Muscle of back (tissue), 11 donors: ENCODE measurements around the gene SMTNL2. TPM values are rescaled to one million over a fixed set of nuclear protein-coding genes. Genes with fewer than 3 reads are reported as not detected.

ENCODE experiments used
- DNase-seq, 3 donors: peaks; one replicate each; pipeline versions ENCODE4 v3.0.0 to v3.0.0-alpha.2; 2013
- polyA plus RNA-seq, 10 donors: library from polyadenylated mRNA; unstranded; fragments of 120-200 nt; gene quantifications; one replicate each; pipeline ENCODE4 v1.2.1, GENCODE V29; 2013; ENCODE audit not compliant: insufficient read length in 10 of 10

The SMTNL2 gene
- polyA plus RNA-seq, 10 donors: 45.2 to 166 (median 110) TPM

GRCh38 chr17:4544135-4544950 lies 40.0 kb upstream of the SMTNL2 start:
- no peak for DNase-seq

DNA sequence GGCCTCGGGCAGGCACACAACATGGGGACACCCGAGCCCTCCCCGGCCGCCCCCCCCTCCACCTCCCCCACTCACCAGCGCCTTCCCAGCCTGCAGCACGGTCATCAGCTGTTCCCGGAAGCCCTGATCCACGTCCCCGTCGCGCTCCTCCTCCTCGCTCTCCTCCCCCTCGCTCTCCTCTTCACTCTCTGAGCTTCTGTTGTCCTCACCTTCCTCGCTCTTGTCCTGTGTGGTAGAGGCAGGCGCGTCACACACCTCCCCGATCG lies 39.4 kb upstream of the SMTNL2 start:
- no peak for DNase-seq

DNA sequence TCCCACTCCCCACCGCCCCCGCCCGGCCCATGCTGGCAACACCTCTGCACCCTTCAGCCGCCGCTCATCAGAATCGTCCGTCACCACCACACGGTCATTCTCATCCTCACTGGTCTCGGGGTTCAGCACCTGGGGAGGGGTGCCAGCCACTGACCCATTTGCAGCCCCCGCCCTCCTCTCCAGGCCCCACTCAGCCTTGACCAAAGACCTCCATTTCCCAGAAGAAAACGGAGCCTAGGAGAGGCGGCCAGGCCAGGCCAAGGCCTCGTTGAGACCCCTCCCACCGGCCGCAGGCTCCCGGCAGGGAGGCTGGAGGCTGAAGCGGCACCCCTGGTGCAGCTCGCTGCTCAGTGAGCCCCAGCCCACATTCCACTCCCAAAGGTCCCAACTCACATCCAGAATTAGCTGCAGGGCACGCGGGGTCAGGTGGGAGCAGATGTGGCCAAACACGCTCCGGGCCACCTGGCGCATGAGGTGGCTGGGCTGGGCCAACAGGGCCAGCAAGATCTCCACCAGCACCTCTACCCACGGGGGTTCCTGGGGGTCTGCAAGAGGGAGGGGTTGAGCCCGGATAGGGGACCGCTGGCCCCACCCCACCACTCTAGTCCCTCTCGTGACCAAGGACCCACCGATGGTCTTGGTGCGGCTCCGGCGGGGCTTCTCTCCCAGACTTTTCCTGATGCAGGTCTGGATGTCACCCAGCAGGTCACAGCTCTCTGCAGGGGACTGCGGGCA lies 38.9 kb upstream of the SMTNL2 start:
- no peak for DNase-seq

GRCh38 chr17:4547118-4547906 lies 37.0 kb upstream of the SMTNL2 start:
- DNase-seq: no peak

- DNase-seq: no peak
These were observed 36.3 kb upstream of the SMTNL2 start for GRCh38 chr17:4548061-4548461.

DNA sequence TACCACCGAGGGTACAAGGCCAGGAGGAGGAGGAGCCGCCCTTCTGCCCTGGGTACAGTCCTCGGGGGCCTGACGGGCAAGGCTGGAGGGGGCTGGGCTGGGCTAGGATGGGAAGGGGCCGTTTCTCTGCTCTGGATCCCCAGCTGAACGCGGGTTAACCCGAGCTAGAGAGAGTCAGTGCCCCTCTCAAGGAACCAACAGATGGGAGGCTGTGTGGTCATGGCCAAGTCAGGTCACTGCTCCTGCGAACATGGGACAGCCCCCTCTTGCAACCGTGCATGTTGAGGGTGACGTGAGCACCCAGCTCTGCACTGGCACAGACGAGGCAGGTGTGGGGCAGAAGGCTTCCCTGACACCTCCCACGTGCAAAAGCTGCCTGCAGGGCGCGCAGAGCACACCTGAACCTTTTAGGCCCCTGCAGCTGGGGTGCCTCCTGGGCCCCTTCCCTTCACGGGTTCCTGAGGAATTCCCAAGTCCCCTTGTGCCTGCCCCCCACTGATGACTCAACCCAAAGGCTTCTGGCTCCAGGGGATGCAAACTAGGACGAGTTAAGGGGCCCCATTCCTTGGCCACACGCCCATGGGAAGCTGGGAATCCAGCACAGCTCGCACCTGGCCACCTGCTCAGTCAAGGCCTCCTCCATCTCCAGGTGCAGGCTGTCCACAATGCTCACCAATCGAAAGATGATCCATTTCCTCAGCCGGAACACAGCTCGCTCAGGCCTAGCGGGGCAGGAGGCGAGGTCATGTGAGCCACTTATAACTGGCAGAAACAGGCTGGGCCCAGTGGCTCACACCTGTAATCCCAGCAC lies 35.4 kb upstream of the SMTNL2 start:
- no peak for DNase-seq

GRCh38 chr17:4549781-4550533 lies 34.4 kb upstream of the SMTNL2 start:
- DNase-seq: no peak

DNA sequence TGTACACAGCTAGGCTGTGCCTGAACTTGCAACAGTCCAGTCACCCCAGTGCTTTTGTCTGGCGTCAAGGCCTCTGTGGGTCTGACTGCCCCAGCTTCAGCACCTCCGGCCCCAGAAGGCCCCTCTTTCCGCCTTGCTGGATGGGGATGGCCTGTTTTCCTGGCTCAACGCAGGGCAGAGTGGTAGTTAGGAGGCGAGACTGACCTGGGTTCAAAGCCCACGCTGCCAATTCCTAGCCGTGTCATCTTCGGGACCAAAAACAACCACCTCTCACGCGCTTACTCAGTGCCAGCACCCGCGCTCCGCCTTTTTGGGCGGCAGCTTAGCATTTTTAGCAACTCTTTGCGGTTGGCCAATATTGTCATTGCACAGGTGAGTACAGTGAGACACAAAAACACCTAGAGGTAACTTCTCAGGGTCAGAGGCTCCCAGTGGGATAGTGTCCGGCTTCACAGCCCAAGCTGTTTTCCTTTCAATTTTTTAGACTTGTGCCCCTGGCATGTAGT lies 33.7 kb upstream of the SMTNL2 start:
- DNase-seq: no peak

DNA sequence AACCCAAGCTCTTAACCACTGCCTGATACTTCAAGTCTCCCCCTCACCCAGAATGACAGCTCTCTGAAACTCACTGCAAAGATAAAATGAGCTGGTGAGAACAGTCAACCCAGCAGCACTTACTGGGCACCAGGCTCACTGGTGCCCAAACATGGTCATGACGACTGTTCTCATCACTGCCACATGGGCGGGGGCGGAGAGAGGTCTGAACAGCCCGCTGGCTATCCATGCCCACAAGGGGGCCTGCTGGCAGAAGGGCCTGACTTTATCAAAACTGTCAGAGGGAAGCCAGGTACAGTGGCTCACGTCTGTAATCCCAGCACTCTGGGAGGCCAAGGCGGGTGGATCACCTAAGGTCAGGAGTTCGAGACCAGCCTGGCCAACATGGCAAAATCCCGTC lies 33.2 kb upstream of the SMTNL2 start:
- no peak for DNase-seq

- DNase-seq: no peak
These were observed 32.4 kb upstream of the SMTNL2 start for GRCh38 chr17:4551796-4552525.

DNA sequence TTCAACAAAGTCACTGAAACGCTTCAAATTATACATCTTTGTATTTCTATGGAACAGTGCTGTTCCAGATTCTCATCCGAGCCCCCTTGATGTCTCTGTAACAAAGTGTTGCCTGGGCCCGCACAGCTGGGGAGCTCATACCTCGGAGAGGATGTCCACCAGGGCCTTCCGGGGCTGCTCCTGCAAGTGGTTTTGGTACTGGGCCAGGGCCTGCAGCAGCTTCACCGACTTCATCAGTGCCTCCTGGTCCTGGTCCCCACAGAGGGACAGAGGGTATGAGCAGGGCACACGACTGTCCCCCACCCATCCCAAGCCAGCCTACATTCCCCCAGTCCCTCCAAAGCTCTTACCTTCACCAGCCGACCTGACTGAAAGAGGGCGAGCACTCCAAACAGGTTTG lies 30.7 kb upstream of the SMTNL2 start:
- DNase-seq: no peak

DNA sequence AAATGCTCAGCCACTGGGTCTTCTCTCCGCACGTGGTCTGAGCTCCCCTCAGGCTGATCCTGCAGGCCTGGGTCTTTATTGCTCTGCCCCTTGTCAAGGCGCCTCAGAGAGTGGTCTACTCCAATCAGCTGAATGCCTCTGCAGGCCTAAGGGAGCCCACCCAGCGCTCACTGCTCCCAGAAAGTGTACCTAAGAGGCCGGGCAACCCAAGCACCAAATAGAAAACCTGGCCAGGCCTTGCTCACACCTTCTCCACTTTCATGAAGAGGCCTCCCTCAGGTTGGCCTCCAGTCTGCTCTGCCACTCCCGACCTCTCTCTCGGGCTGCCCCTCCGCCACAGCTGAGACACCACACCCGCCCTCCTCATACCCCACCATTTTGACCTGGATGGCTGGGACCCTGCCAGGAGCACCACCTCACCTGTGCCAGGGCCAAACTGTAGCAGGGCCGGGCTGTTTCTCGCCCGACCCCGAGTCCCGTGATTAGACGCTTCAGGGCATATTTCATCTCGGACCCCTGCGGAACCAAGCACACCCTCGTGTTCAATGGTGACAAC lies 29.8 kb upstream of the SMTNL2 start:
- DNase-seq: no peak

DNA sequence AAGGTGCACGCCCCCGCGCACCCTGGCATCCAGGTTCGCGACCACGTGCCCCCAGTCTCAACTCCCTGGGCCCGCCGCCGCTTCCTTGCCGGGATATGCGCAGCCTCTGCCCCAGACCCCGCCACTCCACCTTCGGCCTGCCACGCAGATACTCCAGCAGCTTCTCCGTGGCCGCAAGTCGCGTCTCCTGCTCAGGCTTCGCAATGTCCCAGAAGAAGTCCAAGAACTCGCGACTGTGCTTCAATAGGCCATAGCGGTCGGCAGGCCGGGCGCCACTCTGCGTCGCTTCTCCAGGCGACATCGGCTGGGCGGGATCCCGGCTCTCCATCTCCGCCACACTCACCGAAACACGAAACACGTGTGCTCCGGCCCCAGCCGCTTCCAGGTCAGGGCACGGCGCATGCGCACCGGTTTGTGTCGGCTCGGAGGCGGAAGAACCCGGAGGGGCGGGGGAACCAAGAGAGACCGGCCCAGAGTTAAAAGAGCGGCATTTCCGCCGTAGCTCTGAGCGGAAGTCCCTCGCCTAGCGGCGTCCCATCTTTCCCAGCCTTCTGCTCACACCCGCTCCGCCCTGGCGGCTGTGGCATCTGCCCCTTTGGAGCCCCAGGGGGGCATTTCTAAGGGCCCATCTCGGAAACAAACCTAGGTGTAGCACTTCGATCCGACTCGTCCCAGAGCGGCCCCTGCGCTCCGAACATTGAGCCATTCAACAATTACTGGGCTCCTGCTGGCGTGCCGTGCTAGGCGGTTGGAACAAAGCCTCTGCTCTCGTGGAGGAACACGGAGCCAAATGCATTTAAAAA lies 29.1 kb upstream of the SMTNL2 start, which contains the start of gene MYBBP1A:
Gene MYBBP1A, minus strand, starts transcription at position 388 of the 803 bp plus-strand sequence. Its CDS starts 60 bp downstream, at position 328.
- DNase-seq: peak; percentile 94 to 98 (median 97)

DNA sequence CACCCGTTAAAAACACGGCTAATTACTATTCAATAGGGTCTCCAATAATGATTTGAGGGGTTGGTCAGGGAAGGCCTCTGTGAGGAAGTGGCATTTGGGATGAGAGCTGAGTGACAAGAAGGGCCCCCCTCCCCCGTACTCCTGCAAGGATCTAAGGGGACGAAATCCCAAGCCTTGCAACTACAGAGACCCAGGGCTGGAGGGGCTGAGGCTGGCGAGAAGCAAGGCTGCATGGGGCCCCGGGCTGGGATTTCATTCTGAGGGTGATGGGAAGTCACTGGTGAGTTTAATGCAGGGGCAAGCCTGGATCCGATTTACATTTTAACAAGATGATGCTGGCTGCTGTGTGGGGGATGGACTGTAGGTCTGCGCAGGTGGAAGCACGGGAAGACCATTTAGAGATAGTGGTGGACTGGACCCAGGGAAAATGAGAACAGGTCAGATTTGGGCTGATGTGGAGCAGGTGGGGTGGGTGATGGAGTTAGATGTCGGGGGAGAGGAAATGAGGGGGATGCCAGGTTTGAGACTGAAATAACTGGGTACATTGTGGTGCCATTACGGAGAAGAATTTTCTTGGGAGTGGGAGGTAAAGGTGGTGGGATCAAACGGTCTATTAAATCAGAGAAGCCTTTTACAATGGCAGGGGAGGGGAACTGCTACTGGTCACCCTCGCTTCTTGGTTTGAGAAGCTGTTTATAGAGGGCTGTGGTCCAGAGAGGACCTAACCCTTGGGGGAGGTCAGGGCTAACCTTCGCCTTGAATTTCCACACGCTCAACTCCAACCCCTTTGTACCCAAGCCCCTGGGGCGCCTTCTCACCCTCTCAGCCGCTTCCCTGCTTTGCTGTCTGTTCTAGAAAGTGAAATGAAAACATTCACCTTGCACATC lies 28.2 kb upstream of the SMTNL2 start:
- DNase-seq: no peak

DNA sequence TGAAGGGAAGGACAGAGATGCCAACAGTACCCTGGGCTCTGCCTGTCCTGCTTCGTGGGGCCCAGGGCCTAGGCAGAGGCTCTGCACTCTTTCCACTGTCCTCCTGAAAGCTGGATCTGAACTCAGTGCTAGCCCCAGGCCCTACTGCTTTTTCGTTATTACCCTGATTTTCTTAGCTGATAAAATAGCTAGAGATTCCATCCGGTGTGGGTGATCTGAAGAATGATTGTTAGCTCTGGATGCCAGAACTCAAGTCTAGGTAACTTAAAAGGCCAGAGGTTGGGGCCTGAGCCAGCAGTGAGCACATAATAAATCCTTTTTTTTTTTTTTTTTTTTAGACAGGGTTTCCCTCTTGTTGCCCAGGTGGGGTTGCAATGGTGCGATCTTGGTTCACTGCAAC lies 27.3 kb upstream of the SMTNL2 start:
- no peak for DNase-seq

GRCh38 chr17:4557626-4558346 lies 26.5 kb upstream of the SMTNL2 start:
- no peak for DNase-seq

GRCh38 chr17:4558347-4558971 lies 25.9 kb upstream of the SMTNL2 start:
- no peak for DNase-seq
